Limb (tissue), 2 donors: ENCODE measurements around the gene GALNS.
"Not testable (repeated sequence)": the region's sequence is repeated elsewhere in the genome, so short reads cannot be mapped to it uniquely, and the experiment has no call there.

Source experiments
- DNase-seq, 2 donors: peaks; one replicate each; pipeline ENCODE4 v3.0.0-alpha.2; 2016; ENCODE audit errors: extremely low spot score in 2 of 2

GALNS gene, protein sequence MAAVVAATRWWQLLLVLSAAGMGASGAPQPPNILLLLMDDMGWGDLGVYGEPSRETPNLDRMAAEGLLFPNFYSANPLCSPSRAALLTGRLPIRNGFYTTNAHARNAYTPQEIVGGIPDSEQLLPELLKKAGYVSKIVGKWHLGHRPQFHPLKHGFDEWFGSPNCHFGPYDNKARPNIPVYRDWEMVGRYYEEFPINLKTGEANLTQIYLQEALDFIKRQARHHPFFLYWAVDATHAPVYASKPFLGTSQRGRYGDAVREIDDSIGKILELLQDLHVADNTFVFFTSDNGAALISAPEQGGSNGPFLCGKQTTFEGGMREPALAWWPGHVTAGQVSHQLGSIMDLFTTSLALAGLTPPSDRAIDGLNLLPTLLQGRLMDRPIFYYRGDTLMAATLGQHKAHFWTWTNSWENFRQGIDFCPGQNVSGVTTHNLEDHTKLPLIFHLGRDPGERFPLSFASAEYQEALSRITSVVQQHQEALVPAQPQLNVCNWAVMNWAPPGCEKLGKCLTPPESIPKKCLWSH

DNA sequence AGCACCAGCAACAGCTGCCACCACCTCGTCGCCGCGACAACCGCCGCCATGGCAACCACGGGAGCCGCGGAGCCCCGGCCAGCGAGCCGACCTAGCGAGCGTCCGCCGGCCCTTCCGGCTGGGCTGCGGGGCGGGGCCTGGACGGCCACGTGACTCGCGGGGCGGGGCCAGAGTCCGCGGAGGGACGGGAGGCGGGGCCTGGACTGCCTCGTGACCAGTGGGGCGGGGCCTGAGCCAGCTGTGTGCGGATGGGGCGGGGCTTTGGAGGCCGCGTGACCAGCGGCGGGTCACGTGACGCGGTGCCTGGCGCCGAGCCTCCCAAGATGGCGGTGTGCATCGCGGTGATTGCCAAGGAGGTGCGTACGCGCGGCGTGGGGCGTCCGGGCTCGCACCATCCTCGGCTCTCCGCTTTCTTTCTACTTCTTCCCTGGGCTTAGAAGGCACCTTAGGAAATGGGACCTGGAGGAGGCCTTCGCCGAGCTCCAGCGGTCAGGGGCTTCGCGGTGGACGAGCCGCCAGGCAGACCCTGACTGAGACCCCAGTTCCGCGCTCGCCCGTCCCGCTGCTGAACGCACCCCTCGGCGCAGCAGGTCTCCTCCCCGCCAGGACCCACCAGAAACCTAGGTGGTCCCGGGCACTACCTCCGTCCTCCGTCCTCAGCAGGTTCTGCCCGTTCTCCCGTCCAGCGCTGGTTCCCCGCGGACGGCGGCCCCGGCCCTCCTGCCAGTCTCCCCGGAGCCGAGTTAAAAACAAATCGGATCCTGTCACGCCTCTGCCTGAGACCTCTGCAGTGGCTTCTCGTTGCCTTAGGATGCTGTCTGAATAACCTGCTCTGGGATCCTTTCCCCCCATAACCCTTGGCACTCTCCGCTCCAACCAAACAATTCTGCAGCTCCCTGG is at the start of gene GALNS, which contains the start of gene TRAPPC2L:
TSS of gene GALNS (minus strand) at position 120 of the 900 bp plus-strand sequence. CDS start at position 50, 70 bp downstream.
TSS of gene TRAPPC2L (plus strand) at position 300 of the 900 bp plus-strand sequence. CDS start at position 324, 24 bp downstream.
- DNase-seq, result peak; percentile 98 to 100

DNA sequence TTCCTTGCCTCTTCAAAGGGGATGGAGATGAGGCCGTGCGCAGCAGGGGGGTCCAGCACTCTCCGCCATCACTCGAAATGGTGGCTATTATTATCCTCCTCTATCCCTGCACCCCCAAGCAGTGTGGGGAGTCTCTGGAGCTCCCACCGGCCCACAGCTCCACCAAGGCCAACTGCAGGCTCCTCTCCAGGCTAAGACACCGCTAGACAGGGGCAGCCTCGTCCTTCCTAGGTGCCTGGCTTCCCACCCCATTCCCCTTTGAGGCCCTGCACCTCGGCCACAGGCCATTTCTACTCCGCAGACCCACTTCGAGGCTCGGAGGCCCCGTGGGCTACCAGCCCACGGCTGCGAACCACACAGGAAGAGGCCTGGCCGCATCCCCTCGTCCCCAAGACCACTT is 49.3 kb upstream of the GALNS start:
- no peak for DNase-seq

DNA sequence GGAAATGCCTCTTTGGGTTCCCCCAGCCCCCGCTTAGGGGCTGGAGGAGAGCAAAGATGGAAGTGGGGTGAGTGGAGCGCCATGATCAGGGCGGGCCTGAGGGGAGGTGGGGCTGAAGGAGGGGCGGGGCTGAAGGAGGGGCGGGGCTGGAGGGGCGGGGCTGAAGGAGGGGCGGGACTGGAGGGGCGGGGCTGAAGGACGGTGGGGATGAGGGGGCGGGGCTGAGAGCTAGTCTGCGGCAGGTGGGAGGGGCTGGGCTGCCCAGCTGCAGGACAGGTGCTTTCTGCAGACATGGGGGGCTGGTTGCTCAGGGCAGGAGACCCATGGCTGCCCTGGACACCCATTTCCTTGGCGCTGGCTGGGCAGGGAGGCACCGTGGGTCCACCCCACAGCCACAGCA is 48.8 kb upstream of the GALNS start:
- no peak for DNase-seq

DNA sequence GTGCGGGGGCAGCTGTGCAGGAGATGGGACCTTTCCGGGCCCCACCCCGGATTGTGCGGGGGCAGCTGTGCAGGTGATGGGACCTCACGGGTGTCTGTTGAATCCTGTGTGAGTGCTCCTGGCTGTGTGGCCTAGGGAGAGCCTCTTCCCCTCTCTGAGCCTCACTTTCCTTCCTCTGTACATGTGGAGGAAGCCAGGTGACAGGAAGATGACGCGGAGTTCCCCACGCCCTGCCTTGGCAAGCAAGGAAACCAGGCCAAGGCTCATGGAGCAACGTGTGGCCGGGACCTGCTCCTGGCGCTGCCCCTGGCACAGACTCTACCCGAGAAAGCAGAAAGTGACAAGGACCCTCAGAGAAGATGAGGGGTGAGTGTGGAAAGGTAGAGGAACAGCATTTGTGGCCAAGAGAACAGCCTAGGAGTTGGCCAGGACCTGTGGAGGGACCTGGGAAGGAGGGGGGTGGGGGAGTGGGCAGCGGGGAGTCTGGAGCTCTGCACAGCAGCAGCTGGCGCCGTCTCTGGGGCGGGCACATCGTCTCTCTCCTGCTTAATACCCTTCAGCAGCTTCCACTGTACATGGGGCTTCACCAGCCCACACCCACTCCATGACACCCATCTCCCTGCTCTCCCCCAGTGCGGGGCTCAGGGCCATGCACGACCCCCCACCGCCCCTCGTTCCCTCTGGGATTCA is 48.1 kb upstream of the GALNS start:
- DNase-seq, result no peak

DNA sequence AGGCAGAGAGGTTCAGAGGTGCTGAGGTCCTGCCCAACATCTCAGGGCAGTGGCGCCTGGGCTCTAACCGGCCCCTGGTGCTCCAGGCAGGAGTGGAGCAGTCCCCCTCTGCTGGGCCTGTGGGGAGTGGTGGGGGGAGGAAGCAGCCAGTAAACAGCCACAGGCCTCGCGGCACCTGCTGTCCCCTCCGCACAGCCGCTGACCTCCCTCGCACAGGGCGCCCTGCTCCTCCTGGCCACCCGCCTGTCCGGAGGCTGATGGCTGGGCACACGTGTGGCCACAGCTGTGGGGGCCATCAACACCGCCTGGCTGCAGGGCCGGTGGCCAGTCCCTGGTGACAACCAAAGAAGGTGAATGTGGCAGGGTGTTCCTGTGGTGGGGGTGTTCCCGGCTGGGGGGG is 46.5 kb upstream of the GALNS start:
- DNase-seq, result no peak

DNA sequence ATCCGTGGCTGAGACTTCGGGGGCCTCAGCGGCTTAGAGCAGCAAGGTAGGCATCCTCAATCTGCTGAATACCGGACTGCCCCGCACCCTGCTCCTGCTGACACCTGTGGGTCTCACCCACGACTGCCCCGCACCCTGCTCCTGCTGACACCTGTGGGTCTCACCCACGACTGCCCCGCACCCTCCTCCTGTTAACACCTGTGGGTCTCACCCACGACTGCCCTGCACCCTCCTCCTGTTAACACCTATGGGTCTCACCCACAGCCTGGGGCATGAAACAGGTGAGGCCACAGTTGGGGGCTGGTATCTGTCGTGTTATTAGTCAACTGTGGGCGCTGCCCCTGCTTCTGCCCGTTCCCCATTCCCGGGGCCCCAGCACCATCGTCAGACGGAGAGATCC is 46.0 kb upstream of the GALNS start:
- no peak for DNase-seq

DNA sequence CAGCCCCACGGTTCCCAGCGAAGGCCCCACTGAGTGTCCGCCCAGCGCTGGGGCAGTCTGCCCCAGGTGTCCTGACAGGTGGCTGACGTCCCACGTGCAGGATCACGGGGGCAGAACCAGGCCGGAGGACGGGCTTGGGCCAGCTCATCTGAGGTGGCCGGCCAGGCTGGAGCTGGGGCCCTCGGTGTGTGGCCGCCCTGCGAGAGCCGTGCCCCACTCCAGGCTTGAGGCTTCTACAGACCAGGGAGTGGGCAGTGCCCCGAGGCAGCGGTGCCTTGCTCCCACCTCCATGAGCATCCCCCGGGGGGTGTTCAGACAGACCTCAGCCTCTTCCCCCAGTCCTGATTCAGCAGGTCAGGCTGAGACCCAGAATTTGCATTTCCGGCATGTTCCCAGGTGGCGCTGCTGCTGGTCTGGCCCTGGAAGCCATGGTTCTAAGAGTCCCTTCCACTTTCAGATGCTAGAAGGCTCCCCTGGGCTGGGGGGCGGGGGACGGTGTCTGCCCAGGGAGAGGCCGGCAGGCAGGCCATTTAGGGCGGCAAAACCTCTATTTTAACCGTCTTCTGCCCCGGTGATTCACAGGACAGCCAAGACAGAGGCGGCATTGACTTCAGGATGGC is 45.1 kb upstream of the GALNS start:
- DNase-seq, result no peak

DNA sequence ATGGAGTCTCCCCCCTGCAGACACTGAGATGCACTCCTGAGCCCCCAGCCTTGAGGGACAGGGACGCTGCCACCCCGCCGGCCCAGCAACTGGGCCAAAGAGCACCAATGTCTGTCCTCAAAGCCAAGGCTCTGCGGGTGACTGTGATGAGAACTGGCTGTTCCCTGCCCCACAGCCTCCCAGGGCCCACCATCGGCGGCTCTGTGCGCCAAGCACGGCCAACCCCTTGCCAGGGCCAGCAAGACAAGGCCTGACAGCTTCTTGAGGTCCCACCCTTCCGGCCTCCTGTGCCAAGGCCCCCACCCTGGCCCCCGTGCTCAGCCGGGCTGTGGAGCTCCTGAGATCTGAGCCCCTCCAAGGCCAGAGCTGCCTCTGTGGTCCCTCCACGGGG is 43.9 kb upstream of the GALNS start:
- DNase-seq, result no peak

DNA sequence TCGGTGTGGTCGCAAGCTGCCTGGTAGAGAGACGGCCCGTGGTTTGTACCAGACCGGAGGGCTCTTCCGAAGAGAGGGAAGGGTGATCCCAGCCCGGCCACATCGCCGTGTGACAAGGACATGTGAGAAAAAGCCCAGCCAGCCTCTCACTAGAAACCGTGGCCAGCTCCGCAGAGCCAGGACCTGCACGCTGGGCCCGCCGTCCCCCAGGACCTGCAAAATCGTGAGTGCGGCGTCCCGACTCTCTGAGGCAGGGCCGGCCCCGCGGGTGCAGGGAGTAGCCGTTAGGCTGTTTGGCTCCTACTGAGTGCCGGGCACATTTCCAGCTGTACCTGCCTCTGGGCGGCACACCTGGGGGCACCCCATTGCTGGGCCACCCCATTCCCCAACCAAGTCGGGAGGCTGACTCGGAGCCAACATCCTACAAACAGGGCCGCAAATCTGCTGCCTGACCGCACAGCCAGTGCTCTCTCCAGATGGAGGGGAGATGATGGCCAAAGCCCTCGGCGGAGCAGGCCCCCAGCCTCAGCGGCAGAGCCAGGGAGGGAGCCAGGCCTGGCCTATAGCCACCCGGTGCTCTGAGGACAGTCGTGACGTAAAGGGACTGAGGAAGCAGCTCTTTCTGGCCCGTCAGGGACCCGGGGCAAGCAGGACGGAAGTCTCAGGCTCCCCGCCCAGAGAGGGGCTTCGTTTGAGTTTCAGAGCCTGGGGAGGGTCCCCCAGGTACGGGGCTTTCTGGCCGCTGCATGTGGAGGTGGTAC is 43.3 kb upstream of the GALNS start:
- DNase-seq, result no peak

DNA sequence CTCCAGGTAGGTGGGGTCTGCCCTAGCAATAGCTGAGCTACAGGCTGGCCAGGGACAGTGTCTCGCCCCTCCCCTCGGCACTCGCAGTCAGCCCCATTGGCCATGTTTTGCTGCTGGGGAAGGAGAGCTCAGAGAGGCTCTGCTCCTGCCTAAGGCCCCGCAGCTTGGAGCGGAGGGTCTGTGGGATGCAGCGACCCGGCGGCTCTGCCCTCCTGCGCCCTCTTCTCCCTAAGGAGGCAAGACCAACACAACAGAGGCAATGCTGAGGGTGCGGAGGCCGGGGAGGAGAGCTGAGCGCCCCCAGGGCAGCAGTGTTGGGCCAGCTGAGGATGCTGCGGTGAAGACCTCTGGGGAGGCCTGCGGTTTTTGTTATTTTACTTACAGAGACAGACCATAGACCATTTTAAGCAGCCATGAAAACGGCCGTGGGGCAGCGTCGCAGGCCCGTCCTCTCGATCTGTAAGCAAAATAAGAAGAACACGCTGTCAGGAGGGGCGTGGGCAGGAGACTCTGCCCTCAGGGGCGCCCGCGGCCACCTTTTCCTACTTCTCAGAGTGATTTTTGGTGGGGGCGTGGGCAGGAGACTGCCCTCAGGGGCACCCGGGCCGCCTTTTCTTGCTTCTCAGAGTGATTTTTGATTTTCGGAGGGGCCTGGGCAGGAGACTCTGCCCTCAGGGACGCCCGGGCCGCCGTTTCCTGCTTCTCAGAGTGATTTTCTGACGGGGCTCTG is 41.1 kb upstream of the GALNS start:
- no peak for DNase-seq

DNA sequence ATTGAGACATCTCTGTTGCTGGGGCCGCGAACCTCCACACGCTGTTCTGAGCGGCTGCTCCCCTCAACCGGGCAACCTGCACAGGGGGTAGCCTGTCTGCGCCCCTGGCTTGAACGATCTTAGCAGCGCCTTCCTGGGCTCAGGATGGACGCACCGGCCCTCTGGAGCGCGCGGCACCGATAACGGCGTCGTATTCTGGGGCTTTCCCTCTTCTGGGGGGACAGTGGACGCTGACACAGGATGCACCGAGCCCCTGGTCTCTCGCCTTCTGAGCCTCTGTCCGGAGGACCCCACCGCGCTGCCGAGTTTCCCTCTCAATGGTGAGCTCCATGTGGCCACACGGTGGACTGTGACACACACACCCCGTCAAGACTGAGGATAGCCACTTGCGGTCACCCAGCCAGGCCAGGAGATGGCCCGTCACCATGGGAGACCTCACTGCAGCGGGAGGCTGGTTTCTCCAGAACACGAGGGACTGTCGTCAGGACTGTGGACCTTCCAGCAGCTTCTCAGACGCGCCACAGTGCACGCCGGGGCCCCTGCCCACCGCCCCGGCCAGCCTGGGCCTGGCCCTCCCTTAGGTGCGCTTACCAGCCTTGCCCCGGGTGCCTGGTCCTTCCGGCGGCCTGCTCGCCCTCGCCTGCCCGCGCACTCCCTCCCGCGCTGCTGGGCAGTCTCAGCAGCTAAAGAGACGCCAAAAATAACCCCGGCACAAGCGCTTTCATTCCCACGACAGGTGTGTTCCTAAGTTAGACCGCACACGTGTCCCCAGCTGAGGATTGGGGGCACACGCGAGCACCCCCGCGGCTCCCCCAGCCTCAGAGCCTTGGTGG is 39.7 kb upstream of the GALNS start:
- no peak for DNase-seq

DNA sequence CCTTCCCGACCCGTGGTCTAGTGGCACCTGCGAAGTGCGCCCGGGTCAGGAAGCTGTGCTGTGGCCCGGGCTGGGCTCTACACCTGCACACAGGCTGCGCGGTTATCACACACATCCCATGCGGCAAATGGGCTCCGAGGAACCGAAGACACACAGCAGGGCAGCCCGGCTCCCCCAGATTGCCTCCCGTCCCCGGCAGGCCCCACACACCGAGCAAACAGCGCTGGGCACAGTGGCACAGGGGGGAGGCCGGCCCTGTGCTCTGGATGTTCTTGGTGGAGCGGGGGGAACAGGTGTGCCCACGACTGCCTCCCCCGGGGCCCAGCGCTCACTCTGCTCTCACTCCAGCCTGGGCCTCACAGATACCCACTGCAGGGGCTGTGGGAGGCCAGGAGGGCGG is 38.6 kb upstream of the GALNS start:
- no peak for DNase-seq

DNA sequence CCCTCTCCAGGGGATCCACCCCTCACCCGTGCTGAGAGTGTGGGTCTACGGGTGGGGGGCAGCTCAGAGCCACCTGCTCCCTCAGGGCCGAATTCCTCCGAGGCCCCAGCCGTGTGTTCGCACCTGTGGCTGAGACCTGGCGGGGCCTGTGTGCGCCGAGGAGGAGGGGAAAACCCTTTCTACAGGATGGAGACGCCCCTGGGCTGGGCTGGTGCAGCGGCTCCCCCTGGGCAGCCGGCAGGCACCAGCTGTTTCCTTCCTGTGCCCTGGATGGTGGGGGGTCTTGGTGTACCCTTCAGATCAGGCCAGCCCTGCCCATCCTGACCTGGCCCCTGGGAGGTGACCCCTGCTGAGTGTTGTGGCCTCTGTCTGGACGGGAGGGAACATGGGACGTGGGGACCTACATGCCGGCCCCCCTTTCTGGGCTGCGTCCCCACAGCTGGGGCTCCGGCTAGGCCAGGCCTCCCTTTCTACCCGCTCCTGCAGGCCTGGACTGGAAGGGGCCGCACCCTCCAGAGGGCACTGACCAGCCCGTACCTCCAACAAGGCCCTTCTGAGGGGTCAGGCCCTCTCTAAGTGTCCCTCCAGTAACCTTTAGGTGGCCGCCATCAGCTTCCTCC is 38.0 kb upstream of the GALNS start:
- DNase-seq, result no peak

DNA sequence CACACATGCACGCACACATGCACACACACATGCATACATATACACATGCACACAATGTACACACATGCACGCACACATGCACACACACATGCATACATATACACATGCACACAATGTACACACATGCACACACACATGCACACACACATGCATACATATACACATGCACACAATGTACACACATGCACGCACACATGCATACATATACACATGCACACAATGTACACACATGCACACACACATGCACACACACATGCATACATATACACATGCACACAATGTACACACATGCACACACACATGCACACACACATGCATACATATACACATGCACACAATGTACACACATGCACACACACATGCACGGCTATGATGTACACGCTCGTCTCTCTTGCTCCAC is 37.5 kb upstream of the GALNS start:
- not testable (repeated sequence) for DNase-seq

DNA sequence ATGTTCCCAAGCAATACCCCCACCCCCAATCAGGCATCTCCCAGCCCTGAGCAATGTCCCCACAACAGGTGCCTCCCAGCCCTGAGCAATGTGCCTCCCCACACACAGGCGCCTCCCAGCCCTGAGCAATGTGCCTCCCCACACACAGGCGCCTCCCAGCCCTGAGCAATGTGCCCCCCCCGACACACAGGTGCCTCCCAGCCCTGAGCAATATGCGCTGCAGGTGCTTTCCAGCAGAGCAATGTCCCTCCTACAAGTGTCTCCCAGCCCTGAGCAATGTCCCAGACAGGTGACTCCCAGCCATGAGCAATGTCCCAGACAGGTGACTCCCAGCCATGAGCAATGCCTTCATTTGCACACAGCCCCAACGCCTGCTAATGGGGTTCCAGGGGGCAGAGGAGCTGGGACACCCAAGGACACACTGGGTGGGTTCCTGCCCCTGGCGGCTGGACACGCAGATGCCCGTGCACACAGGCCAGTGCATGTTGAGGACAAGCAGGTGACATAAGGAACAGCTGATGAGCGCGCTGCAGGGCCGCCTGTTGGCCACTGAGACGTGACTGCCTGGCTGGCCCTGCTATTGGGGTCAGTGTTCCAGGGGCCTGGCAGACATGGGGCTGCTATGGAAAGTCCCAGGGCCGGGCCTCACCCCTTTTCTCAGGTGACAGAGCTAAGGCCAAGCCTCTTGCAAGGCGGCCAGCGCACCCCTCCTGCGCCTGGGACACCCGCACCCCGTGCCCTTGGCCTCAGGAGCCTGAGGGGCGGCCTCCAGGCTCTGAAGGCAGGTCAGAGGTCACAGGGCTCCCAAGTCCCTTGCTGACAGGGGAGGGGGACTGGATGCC is 36.6 kb upstream of the GALNS start:
- no peak for DNase-seq

DNA sequence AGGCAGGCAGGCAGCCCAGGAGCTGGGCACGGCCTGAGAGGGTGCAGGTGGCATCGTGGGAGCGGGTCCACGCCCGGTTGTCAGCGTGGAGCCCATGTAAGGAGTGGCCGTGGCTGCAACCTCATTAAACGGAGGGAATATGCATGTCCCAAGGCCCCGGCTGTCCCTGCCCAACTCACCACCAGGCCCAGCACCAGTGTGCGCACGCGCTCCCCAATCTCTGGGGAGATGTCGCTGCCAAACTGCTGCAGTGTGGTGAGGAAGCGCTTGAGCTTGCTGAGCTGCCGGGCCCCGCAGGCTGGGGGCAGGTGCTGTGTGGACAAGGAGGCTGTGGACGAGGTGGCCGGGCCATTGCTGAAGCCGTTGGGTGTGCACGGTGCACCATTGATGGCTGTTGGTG is 35.3 kb upstream of the GALNS start:
- no peak for DNase-seq

DNA sequence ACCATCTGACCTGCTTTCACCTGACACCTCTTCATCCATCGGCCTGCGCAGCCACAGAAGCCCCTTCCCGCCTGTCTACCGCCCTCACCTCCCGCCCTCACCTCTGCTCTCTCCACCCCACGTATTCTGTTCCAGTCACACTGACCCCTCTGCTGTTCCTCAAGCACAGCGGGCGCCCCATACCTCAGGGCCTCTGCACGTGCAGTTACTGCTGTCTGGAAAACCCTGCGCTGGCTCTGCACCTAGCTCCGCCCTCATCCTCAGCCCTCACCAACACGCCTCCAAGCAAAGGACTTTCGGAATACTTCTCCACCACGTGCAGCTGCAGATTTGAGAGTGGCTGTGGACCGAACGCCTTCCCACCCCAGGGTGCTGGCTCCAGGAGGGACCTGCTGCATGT is 34.3 kb upstream of the GALNS start:
- DNase-seq, result no peak
